Measurements from ENCODE around the gene MYMK. TPM values are rescaled to one million over a fixed set of nuclear protein-coding genes. Genes with fewer than 3 reads are reported as not detected.

The MYMK gene
- total RNA-seq, 4 donors from 2014 or later: not detected

DNA sequence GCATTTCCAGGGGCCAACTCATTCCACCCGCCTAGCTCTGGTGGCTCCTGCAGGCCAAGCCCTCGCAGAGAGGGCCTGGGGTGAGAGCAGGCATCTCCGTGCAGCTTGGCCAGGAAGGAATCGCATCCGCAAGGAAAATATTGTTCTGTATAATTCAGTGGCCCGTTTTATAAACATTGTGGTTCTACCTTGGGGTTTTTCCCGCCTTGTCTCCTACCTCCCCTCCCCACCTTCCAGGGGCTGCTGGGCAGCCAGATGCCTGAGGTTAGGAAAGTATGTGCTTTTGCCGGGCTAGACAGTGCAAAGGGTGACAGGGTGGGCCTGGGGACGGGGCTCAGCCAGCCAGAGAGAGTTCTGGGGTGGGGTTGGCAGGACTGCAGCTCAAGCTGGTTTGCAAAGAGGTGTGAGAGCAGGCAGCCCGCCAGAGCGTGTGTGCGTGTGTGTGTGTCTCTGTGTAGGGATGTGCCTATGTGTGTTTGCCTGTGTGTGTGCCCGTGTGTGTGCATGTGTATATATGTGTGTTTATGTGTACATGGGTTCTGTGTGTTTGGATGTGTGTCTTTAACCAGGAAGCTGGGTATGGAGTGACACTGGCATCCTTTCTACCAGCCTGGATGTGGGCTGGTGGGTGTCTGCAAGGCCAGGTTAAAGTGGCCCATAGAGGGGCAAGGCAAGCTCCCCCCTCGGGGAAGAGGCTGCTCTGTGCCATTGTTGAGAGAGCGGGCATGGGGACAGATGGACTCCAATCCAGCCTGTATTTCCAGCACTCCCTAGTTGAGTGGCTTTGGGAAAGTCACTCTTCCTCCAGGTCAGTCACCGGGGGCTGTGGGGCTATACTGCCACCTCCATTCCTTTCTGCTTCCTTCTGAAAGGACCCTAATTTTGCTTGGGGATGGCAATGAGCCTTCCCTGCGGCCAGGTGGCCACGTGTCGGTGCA, 35.2 kb downstream of the MYMK start:
- no peak overlapping the region for H3K4me3 ChIP-seq (ENCODE audit: low read depth, poor library complexity, severe bottlenecking)
- intact Hi-C loops (cut with DNase I; ENCODE audit: low total_unique reads): loop anchor here (5.0 kb wide), 2 partner anchors 82 to 302 kb away; no protein-coding TSS in a partner anchor
- no peak for DNase-seq (ENCODE audit: low spot score in 2 of 2)
- TF ChIP-seq POLR2A (IDR thresholded peaks at IDR 0.05): no peak
- TF ChIP-seq, protein P1, sequence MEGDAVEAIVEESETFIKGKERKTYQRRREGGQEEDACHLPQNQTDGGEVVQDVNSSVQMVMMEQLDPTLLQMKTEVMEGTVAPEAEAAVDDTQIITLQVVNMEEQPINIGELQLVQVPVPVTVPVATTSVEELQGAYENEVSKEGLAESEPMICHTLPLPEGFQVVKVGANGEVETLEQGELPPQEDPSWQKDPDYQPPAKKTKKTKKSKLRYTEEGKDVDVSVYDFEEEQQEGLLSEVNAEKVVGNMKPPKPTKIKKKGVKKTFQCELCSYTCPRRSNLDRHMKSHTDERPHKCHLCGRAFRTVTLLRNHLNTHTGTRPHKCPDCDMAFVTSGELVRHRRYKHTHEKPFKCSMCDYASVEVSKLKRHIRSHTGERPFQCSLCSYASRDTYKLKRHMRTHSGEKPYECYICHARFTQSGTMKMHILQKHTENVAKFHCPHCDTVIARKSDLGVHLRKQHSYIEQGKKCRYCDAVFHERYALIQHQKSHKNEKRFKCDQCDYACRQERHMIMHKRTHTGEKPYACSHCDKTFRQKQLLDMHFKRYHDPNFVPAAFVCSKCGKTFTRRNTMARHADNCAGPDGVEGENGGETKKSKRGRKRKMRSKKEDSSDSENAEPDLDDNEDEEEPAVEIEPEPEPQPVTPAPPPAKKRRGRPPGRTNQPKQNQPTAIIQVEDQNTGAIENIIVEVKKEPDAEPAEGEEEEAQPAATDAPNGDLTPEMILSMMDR (IDR thresholded peaks at IDR 0.05): no peak
- WGBS, 2 donors: 81% methylated on average over 19 of the region's 19 CpGs

DNA sequence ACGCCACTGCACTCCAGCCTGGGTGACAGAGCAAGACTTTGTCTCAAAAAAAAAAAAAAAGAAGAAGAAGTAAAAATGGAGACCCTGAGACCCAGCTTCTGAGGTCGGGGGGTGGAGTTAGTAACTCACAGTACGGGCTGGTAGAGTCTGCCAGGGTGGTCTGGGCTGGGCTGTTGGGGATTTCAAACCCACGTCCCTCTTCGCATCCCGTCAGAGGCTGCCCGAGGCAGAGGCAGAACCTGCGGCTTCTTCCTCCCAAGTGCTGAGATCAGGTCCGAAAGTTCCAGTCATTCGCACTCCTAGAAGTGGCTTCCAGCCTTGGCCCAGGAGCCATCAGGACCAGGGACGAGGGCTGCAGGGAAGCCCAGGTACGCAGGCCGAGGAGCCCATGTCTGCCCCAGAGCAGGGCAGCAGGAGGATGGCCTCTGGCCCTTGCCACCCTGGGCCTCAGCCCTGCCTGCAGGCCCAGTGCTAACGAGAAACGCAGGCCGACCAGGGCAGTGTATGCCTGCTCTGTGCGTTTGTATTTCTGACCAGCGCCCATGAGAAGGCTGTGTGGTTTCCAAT, 36.0 kb downstream of the MYMK start:
- no peak for TF ChIP-seq POLR2A (IDR thresholded peaks at IDR 0.05)
- TF ChIP-seq, protein P1 (IDR thresholded peaks at IDR 0.05): no peak
- H3K4me3 ChIP-seq (ENCODE audit: low read depth, poor library complexity, severe bottlenecking): no peak overlapping the region
- intact Hi-C loops (cut with DNase I; ENCODE audit: low total_unique reads): loop anchor here (5.0 kb wide), 2 partner anchors 81 to 301 kb away; no protein-coding TSS in a partner anchor
- 85 to 87% methylated on average over 18 of the region's 18 CpGs for WGBS, 2 donors
- DNase-seq (ENCODE audit: low spot score in 2 of 2): no peak

DNA sequence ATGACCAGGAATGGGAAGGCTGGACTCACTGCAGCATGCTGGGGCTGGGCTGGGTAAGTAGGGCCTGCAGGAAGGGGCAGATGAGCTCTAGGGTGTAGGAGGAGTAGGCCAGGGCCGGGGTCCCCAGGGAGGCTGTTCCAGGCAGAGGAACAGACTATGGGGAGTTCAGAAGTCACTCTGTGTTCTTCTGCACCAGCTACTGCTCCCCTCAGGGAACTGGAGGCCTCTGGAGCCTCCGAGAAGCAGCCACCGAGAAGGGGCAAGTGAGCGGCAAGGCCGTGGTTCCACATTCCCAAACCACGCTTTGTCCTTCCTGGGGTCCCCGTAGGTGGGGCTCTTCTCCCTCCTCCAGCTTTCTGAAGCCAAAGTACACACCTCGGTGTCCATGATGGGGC, 37.4 kb downstream of the MYMK start:
- TF ChIP-seq, protein P1 (IDR thresholded peaks at IDR 0.05): no peak
- TF ChIP-seq POLR2A (IDR thresholded peaks at IDR 0.05): no peak
- intact Hi-C loops (cut with DNase I; ENCODE audit: low total_unique reads): loop anchor here (5.0 kb wide), 2 partner anchors 80 to 300 kb away; no protein-coding TSS in a partner anchor
- no peak for DNase-seq (ENCODE audit: low spot score in 2 of 2)
- no peak overlapping the region for H3K4me3 ChIP-seq (ENCODE audit: low read depth, poor library complexity, severe bottlenecking)
- WGBS, 2 donors: 84 to 87% methylated on average over 8 of the region's 8 CpGs

DNA sequence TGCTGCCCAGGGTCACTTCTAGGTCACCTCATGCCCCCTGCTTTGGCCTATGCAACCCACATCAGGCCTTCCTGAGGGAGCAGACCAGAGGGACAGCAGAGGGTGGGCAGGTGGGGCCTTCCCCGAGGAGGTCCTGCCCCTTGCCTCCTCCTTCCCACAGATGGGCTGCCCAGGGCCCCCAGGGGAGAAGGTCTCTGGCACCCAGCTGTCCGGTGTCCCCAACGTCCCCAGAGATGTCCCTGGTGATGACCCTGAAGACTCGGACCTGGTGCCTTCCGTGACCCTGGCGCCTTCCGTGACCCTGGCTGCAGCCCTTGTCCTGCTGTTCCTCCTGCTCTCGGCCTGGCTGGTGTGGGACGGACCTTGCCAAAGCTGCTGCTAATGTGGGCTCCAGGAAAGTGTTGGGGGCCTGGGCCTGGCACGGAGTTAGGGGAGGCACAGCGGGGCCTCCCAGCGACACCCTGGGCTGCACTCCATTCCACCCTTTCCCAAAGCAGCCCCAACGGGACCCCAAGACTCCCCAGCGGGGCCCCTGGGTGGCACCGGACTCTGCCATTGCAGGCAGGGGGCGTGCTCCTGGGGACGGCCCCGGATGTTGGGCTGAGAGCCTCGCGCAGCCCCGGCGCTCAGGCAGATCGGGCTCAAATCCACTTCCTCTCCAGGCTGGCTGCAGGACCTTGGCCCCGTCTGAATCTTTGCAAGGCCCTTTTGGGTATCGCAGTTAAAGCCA, 39.1 kb downstream of the MYMK start:
- no peak overlapping the region for H3K4me3 ChIP-seq (ENCODE audit: low read depth, poor library complexity, severe bottlenecking)
- no peak for DNase-seq (ENCODE audit: low spot score in 2 of 2)
- 34 to 48% methylated on average over 14 to 17 of the region's 25 CpGs for whole genome bisulfite sequencing, 2 donors
- TF ChIP-seq, protein P1 (IDR thresholded peaks at IDR 0.05): no peak
- TF ChIP-seq POLR2A (IDR thresholded peaks at IDR 0.05): no peak
- intact Hi-C loops (cut with DNase I; ENCODE audit: low total_unique reads): loop anchor here (5.0 kb wide), 2 partner anchors 78 to 298 kb away; no protein-coding TSS in a partner anchor

DNA sequence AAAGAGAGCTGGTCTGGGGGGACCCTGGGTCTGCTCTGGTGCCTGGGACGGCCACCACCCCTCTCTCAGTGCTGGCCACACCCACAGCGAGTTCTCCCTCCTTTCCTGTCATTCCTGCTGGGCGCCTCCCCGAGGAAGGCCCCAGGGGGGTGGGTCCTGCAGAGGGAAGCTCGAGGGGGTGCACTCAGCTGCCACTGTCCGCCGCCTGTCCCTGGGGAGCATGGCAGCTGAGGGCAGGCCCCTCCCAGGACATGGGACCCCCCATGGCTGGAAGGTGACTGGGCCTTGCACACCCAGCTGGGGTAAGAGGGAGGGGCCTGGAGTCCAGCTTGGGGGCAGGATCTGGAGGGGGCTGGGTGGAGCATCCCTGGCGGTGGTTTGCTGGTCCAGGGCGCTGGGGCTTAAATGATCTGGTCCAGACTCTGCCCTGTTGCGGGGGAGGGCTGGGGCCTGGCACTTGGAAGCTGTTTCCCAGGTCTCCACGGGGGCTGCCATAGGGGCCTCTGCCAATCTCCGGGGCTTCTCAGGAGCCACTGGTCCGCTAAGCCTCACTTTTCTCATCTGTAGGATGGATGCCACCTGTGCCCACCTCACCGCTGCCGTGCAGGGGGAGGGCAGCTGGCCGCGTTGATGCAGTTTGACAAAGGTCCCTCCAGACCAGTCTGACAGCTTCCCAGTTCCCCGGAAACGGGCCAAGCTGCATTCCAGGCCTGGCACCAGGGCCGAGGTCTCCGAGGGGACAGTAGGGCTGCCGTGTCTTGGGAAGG, 39.9 kb downstream of the MYMK start:
- H3K4me3 ChIP-seq (ENCODE audit: low read depth, poor library complexity, severe bottlenecking): no peak overlapping the region
- WGBS, 2 donors: 51 to 59% methylated on average over 15 to 20 of the region's 22 CpGs
- DNase-seq (ENCODE audit: low spot score in 2 of 2): no peak
- TF ChIP-seq, protein P1 (IDR thresholded peaks at IDR 0.05): no peak
- TF ChIP-seq POLR2A (IDR thresholded peaks at IDR 0.05): no peak
- intact Hi-C loops (cut with DNase I; ENCODE audit: low total_unique reads): loop anchor here (5.0 kb wide), 2 partner anchors 78 to 298 kb away; no protein-coding TSS in a partner anchor
